Mesothelial cell of epicardium (in vitro differentiated cells): ENCODE results near the gene BTG2. TPM values are rescaled to one million over a fixed set of nuclear protein-coding genes. Genes with fewer than 3 reads are reported as not detected.
A peak's percentile ranks its signal among the peaks of the same experiment; 100 is the strongest.
"Not testable (repeated sequence)": the region's sequence is repeated elsewhere in the genome, so short reads cannot be mapped to it uniquely, and the experiment has no call there.

Experiments
- DNase-seq, 2 experiments: peaks; one replicate each; pipeline ENCODE4 v3.0.0; 2021; ENCODE audit warnings: low spot score in 2 of 2; ENCODE audit not compliant: unreplicated experiment in 2 of 2
- H3K27ac Mint-ChIP-seq: 2 replicates; pipeline ENCODE4 v1.8.0; 2021; ENCODE audit warnings: mixed read lengths
- H3K27me3 Mint-ChIP-seq: 2 replicates; pipeline ENCODE4 v1.8.0; 2021; ENCODE audit warnings: low read depth, mixed read lengths
- H3K36me3 Mint-ChIP-seq: 2 replicates; pipeline ENCODE4 v1.8.0; 2021; ENCODE audit warnings: mixed read lengths
- H3K4me1 Mint-ChIP-seq: 2 replicates; pipeline ENCODE4 v1.8.0; 2021; ENCODE audit warnings: mixed read lengths
- H3K4me3 Mint-ChIP-seq: 2 replicates; pipeline ENCODE4 v1.8.0; 2021; ENCODE audit warnings: mild to moderate bottlenecking, moderate library complexity, mixed read lengths
- H3K9me3 Mint-ChIP-seq: 2 replicates; pipeline ENCODE4 v1.8.0; 2021; ENCODE audit warnings: mixed read lengths
- CTCF ChIP-seq: fragments of 200-600 bp; sonication (generic); IDR thresholded peaks from one replicate; pipeline ENCODE4 v1.5.0; 2021; ENCODE audit warnings: antibody characterized with exemption; ENCODE audit not compliant: unreplicated experiment
- total RNA-seq: library from RNA; stranded (reverse); gene quantifications from 3 replicates; pipeline ENCODE4 v1.2.1, GENCODE V29; 2021

BTG2 gene
- total RNA-seq: 186 to 192 TPM (median 191 TPM) in 3 replicates

GRCh38 chr1:203304919-203305808 lies at the start of gene BTG2:
Gene BTG2, plus strand, starts transcription at chr1:203305519. Its CDS starts 88 bp downstream, at chr1:203305607.
- Mint-ChIP-seq H3K4me1 (peaks cover 67% of the 10 kb centered on the region), H3K36me3 (peaks cover 23% of the 10 kb centered on the region), H3K27ac (peak within 1 kb of the TSS; percentile 92), H3K9me3 (no peaks in the 10 kb centered on the region), H3K27me3 (no peaks in the 10 kb centered on the region), H3K4me3 (peak within 1 kb of the TSS; percentile 94)
- peak; percentile 89 to 90 for DNase-seq
- no peak for TF ChIP-seq CTCF

- Mint-ChIP-seq H3K9me3 (peaks cover 32% of the 10 kb centered on the region), H3K27me3 (peaks cover 67% of the 10 kb centered on the region)
- H3K4me1 Mint-ChIP-seq, H3K36me3 Mint-ChIP-seq, H3K4me3 Mint-ChIP-seq, H3K27ac Mint-ChIP-seq, DNase-seq: not testable (repeated sequence)
Measured at GRCh38 chr1:203256636-203257035, 48.7 kb upstream of the BTG2 start.

- Mint-ChIP-seq H3K4me1 (peaks cover 8% of the 10 kb centered on the region), H3K27me3 (peaks cover 37% of the 10 kb centered on the region)
- DNase-seq: no peak
Measured at GRCh38 chr1:203263496-203263895, 41.8 kb upstream of the BTG2 start.

GRCh38 chr1:203264052-203264501 lies 41.2 kb upstream of the BTG2 start:
- Mint-ChIP-seq H3K27ac (no peak overlapping the region), H3K36me3 (no peaks in the 10 kb centered on the region), H3K4me3 (no peak overlapping the region), H3K4me1 (peaks cover 8% of the 10 kb centered on the region), H3K9me3 (no peaks in the 10 kb centered on the region), H3K27me3 (peaks cover 36% of the 10 kb centered on the region)
- TF ChIP-seq CTCF: no peak
- DNase-seq: no peak

More at GRCh38 chr1:203263496-203263895, 41.8 kb upstream of the BTG2 start:
- Mint-ChIP-seq H3K27ac (no peak overlapping the region), H3K4me3 (no peak overlapping the region), H3K9me3 (no peaks in the 10 kb centered on the region), H3K36me3 (no peaks in the 10 kb centered on the region)
- TF ChIP-seq CTCF: no peak

GRCh38 chr1:203265541-203265940 lies 39.8 kb upstream of the BTG2 start:
- Mint-ChIP-seq H3K9me3 (no peaks in the 10 kb centered on the region), H3K4me1 (peaks cover 8% of the 10 kb centered on the region), H3K4me3 (no peak overlapping the region), H3K27me3 (peaks cover 21% of the 10 kb centered on the region), H3K27ac (no peak overlapping the region), H3K36me3 (no peaks in the 10 kb centered on the region)
- no peak for TF ChIP-seq CTCF
- no peak for DNase-seq

- not testable (repeated sequence) for H3K36me3 Mint-ChIP-seq, H3K4me3 Mint-ChIP-seq, H3K27ac Mint-ChIP-seq, H3K9me3 Mint-ChIP-seq, DNase-seq
- Mint-ChIP-seq H3K27me3 (peaks cover 16% of the 10 kb centered on the region), H3K4me1 (peaks cover 12% of the 10 kb centered on the region)
Measured at GRCh38 chr1:203266140-203266539, 39.2 kb upstream of the BTG2 start.
